ENCODE results near the gene DSG2. TPM values are rescaled to one million over a fixed set of nuclear protein-coding genes. Genes with fewer than 3 reads are reported as not detected.

DSG2 gene
- total RNA-seq, 1 experiment from 2014 or later: 12.1 TPM

DNA sequence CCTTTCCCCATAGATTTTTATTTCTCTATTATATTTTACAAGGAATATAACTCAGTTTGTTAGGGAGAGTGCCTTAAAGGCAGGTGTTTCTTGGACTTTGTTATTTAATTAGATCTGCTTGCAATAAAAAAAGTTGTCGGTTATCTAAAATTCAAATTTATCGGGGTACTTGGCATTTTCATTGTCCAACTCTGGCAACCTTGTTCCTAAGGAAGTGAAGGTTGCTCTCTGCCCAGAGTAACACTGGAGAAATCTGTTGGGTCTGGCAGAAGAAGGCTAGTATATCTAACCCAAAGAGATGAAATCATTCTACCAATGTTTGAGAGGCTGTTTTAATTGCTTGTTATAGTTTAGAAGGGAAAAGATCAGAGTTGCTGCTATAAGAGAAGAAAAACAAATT lies 50.9 kb downstream of the DSG2 start:
- CTCF ChIA-PET: no interaction called here
- Histone ChIP-seq H3K9me3 (ENCODE audit: control insufficient read depth, insufficient read depth, low read depth, low read length) (no peaks in the 10 kb centered on the region), H3K36me3 (ENCODE audit: control insufficient read depth, insufficient read depth, low read length) (no peaks in the 10 kb centered on the region), H3K4me3 (ENCODE audit: low read depth in 2 of 2, low read length in 2 of 2) (no peak overlapping the region), H3K27me3 (ENCODE audit: control insufficient read depth, insufficient read depth, low read length) (no peaks in the 10 kb centered on the region), H3K4me1 (ENCODE audit: control insufficient read depth, insufficient read depth, low read length) (no peaks in the 10 kb centered on the region), H3K27ac (ENCODE audit: low read length) (no peak overlapping the region)
- TF ChIP-seq, protein P1, sequence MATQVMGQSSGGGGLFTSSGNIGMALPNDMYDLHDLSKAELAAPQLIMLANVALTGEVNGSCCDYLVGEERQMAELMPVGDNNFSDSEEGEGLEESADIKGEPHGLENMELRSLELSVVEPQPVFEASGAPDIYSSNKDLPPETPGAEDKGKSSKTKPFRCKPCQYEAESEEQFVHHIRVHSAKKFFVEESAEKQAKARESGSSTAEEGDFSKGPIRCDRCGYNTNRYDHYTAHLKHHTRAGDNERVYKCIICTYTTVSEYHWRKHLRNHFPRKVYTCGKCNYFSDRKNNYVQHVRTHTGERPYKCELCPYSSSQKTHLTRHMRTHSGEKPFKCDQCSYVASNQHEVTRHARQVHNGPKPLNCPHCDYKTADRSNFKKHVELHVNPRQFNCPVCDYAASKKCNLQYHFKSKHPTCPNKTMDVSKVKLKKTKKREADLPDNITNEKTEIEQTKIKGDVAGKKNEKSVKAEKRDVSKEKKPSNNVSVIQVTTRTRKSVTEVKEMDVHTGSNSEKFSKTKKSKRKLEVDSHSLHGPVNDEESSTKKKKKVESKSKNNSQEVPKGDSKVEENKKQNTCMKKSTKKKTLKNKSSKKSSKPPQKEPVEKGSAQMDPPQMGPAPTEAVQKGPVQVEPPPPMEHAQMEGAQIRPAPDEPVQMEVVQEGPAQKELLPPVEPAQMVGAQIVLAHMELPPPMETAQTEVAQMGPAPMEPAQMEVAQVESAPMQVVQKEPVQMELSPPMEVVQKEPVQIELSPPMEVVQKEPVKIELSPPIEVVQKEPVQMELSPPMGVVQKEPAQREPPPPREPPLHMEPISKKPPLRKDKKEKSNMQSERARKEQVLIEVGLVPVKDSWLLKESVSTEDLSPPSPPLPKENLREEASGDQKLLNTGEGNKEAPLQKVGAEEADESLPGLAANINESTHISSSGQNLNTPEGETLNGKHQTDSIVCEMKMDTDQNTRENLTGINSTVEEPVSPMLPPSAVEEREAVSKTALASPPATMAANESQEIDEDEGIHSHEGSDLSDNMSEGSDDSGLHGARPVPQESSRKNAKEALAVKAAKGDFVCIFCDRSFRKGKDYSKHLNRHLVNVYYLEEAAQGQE (IDR thresholded peaks at IDR 0.05; ENCODE audit: insufficient read depth in 1 of 2, low read depth in 2 of 2, low read length in 1 of 2): no peak
- TF ChIP-seq, protein P2, sequence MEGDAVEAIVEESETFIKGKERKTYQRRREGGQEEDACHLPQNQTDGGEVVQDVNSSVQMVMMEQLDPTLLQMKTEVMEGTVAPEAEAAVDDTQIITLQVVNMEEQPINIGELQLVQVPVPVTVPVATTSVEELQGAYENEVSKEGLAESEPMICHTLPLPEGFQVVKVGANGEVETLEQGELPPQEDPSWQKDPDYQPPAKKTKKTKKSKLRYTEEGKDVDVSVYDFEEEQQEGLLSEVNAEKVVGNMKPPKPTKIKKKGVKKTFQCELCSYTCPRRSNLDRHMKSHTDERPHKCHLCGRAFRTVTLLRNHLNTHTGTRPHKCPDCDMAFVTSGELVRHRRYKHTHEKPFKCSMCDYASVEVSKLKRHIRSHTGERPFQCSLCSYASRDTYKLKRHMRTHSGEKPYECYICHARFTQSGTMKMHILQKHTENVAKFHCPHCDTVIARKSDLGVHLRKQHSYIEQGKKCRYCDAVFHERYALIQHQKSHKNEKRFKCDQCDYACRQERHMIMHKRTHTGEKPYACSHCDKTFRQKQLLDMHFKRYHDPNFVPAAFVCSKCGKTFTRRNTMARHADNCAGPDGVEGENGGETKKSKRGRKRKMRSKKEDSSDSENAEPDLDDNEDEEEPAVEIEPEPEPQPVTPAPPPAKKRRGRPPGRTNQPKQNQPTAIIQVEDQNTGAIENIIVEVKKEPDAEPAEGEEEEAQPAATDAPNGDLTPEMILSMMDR (IDR thresholded peaks at IDR 0.05): no peak
- TF ChIP-seq TCF7L2 (IDR thresholded peaks at IDR 0.05; ENCODE audit: low read depth, low read length): no peak
- no peak for TF ChIP-seq POLR2AphosphoS5 (IDR thresholded peaks at IDR 0.05; ENCODE audit: low read depth, low read length)
- no peak for TF ChIP-seq SIN3A (IDR thresholded peaks at IDR 0.05; ENCODE audit: borderline replicate concordance, insufficient read depth, low read depth, low read length)
- in situ Hi-C loops (cut with HindIII; ENCODE audit: low pct_unique_long_range_greater_than_20kb, low sequenced_read_pairs) (no loop called here), intact Hi-C loops (cut with micrococcal nuclease; ENCODE audit: unreplicated experiment) (no loop called here)
- DNase-seq (ENCODE audit: low read depth, low spot score) (no peak), ATAC-seq (no peak)
- POLR2A ChIA-PET: no interaction called here
- no TSS peak for BruUV-seq (replicated peaks)

DNA sequence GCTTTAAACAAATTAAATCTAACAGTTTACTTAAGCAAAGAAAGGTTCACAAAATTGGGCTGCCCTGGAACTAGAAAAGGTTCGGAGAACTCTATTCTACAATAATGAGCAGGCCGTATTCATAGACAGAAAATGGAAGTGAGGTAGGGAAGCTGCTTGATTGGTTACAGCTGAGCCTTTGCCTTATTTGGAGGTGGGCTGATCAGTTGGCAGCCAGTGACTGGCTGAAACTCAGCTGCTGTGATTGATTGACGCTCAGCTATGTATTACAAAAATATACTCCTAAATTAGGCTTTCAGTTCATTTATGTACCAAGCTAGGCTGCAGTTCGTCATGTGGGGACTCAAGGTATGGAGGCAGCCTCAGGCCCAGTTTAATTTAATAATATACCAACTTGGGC lies 51.4 kb downstream of the DSG2 start:
- Histone ChIP-seq H3K9me3 (ENCODE audit: control insufficient read depth, insufficient read depth, low read depth, low read length) (no peaks in the 10 kb centered on the region), H3K36me3 (ENCODE audit: control insufficient read depth, insufficient read depth, low read length) (no peaks in the 10 kb centered on the region), H3K4me3 (ENCODE audit: low read depth in 2 of 2, low read length in 2 of 2) (no peak overlapping the region), H3K27me3 (ENCODE audit: control insufficient read depth, insufficient read depth, low read length) (no peaks in the 10 kb centered on the region), H3K27ac (ENCODE audit: low read length) (no peak overlapping the region), H3K4me1 (ENCODE audit: control insufficient read depth, insufficient read depth, low read length) (no peaks in the 10 kb centered on the region)
- DNase-seq (ENCODE audit: low read depth, low spot score): no peak
- intact Hi-C loops (cut with micrococcal nuclease; ENCODE audit: unreplicated experiment) (no loop called here), in situ Hi-C loops (cut with HindIII; ENCODE audit: low pct_unique_long_range_greater_than_20kb, low sequenced_read_pairs) (no loop called here)
- POLR2A ChIA-PET: no interaction called here
- no peak for TF ChIP-seq TCF7L2 (IDR thresholded peaks at IDR 0.05; ENCODE audit: low read depth, low read length)
- TF ChIP-seq, protein P1 (IDR thresholded peaks at IDR 0.05; ENCODE audit: insufficient read depth in 1 of 2, low read depth in 2 of 2, low read length in 1 of 2): no peak
- no peak for TF ChIP-seq SIN3A (IDR thresholded peaks at IDR 0.05; ENCODE audit: borderline replicate concordance, insufficient read depth, low read depth, low read length)
- TF ChIP-seq POLR2AphosphoS5 (IDR thresholded peaks at IDR 0.05; ENCODE audit: low read depth, low read length): no peak
- TF ChIP-seq, protein P2 (IDR thresholded peaks at IDR 0.05): no peak
- CTCF ChIA-PET: no interaction called here
- no peak for ATAC-seq
- no TSS peak for BruUV-seq (replicated peaks)

All from Panc1 (cell line).